CD8-positive, alpha-beta memory T cell (primary cell): Measurements from ENCODE around the gene KCNK7. TPM values are rescaled to one million over a fixed set of nuclear protein-coding genes. Genes with fewer than 3 reads are reported as not detected.

Experiments
- CTCF ChIA-PET: fragments of 350-600 bp; sonication (Branson Sonifier 250); formaldehyde crosslinking; loops from one replicate; lab custom pipeline; 2021; ENCODE audit warnings: antibody characterized with exemption; lab: Charles Lee
- POLR2A ChIA-PET: fragments of 350-600 bp; sonication (Branson Sonifier 250); formaldehyde crosslinking; loops from one replicate; lab custom pipeline; 2021; ENCODE audit warnings: antibody characterized with exemption; lab: Charles Lee
- DNase-seq, 5 donors: peaks; one replicate each; pipeline versions ENCODE4 v3.0.0 to v3.0.0-alpha.2; 2020 to 2022; ENCODE audit warnings: mixed read lengths in 1 of 5
- H3K27ac ChIP-seq: one replicate; pipeline ENCODE4 v1.7.0; 2013; ENCODE audit warnings: low read depth, mild to moderate bottlenecking, low read length, moderate library complexity
- H3K27me3 ChIP-seq: 2 replicates; pipeline ENCODE4 v1.7.0; 2013; ENCODE audit warnings: low read length, mild to moderate bottlenecking; ENCODE audit not compliant: insufficient read depth, poor library complexity, severe bottlenecking
- H3K36me3 ChIP-seq: 2 replicates; pipeline ENCODE4 v1.7.0; 2013; ENCODE audit warnings: mild to moderate bottlenecking, low read length, moderate library complexity; ENCODE audit not compliant: insufficient read depth
- H3K4me1 ChIP-seq: 2 replicates; pipeline ENCODE4 v1.7.0; 2013; ENCODE audit warnings: mild to moderate bottlenecking, low read length, moderate library complexity; ENCODE audit not compliant: insufficient read depth
- H3K4me3 ChIP-seq: 2 replicates; pipeline ENCODE4 v1.7.0; 2013; ENCODE audit warnings: mild to moderate bottlenecking, low read length
- H3K9me3 ChIP-seq: 2 replicates; pipeline ENCODE4 v1.7.0; 2013; ENCODE audit warnings: mild to moderate bottlenecking, low read length
- H3K27ac Mint-ChIP-seq, 8 donors: one replicate each; pipeline ENCODE4 v1.8.0; 2020 to 2021; ENCODE audit warnings: mixed read lengths in 8 of 8, mild to moderate bottlenecking in 6 of 8, inconsistent platforms in 3 of 8, moderate library complexity in 3 of 8
- H3K27me3 Mint-ChIP-seq, 2 donors: one replicate each; pipeline ENCODE4 v1.8.0; 2020 to 2021; ENCODE audit warnings: mixed read lengths in 2 of 2, mild to moderate bottlenecking in 1 of 2, moderate library complexity in 1 of 2
- H3K36me3 Mint-ChIP-seq, 3 donors: one replicate each; pipeline ENCODE4 v1.8.0; 2020 to 2021; ENCODE audit warnings: mixed read lengths in 3 of 3, inconsistent platforms in 1 of 3, mild to moderate bottlenecking in 1 of 3
- H3K4me1 Mint-ChIP-seq, 3 donors: one replicate each; pipeline ENCODE4 v1.8.0; 2020 to 2021; ENCODE audit warnings: mixed read lengths in 3 of 3, inconsistent platforms in 1 of 3, mild to moderate bottlenecking in 1 of 3
- H3K4me3 Mint-ChIP-seq, 7 donors: one replicate each; pipeline ENCODE4 v1.8.0; 2020 to 2021; ENCODE audit warnings: mixed read lengths in 7 of 7, mild to moderate bottlenecking in 6 of 7, moderate library complexity in 4 of 7, inconsistent platforms in 2 of 7
- H3K9me3 Mint-ChIP-seq, 5 donors: one replicate each; pipeline ENCODE4 v1.8.0; 2020 to 2022; ENCODE audit warnings: mixed read lengths in 5 of 5, mild to moderate bottlenecking in 3 of 5, moderate library complexity in 2 of 5, inconsistent platforms in 1 of 5
- polyA plus RNA-seq: library from polyadenylated mRNA; unstranded; fragments of 300-500 nt; fragmentation: Illumina TruSeq; gene quantifications from one replicate; pipeline ENCODE4 v1.2.3, GENCODE V29; 2021
- total RNA-seq, 2 experiments: library from RNA; stranded (reverse); gene quantifications; one replicate each; pipeline ENCODE4 v1.2.3, GENCODE V29; 2021

The KCNK7 gene
- total and polyA plus RNA-seq, 3 experiments from 2014 or later = 0.59 to 0.64 TPM; not detected in 1

- ChIA-PET POLR2A (interaction anchor here (0.6 to 3.7 kb wide), 6 partner anchors 19 to 72 kb away, joined by 3 to 32 read pairs (median 6); partner anchors contain the start of genes FAM89B and RELA), CTCF (interaction anchor here (1.0 to 2.5 kb wide), 7 partner anchors 19 to 491 kb away, joined by 3 to 28 read pairs (median 5); partner anchors contain the start of genes FAU, MRPL49 and RELA)
- no peaks in the 10 kb centered on the region for H3K27me3 Mint-ChIP-seq
- H3K36me3 ChIP-seq = peaks cover 12% of the 10 kb centered on the region
- no peaks in the 10 kb centered on the region for H3K9me3 ChIP-seq
- H3K4me3 ChIP-seq = peak overlapping the region; percentile 93
- H3K9me3 Mint-ChIP-seq = no peaks in the 10 kb centered on the region
- peaks cover 50% of the 10 kb centered on the region for H3K4me1 ChIP-seq
- peak overlapping the region; percentile 67 to 100 (median 95) for H3K27ac Mint-ChIP-seq
- peaks cover 0 to 64% (median 0%) of the 10 kb centered on the region in 3 donors for H3K36me3 Mint-ChIP-seq
- peak overlapping the region; percentile 83 to 98 (median 90) for H3K4me3 Mint-ChIP-seq
- H3K27ac ChIP-seq = peak overlapping the region; percentile 91
- peaks cover 43 to 73% (median 54%) of the 10 kb centered on the region in 3 donors for H3K4me1 Mint-ChIP-seq
- DNase-seq = no peak
- H3K27me3 ChIP-seq = no peaks in the 10 kb centered on the region
These were observed 17.7 kb upstream of the KCNK7 start for GRCh38 chr11:65613091-65613928.

- peaks cover 43 to 71% (median 54%) of the 10 kb centered on the region in 3 donors for H3K4me1 Mint-ChIP-seq
- H3K9me3 Mint-ChIP-seq = no peaks in the 10 kb centered on the region
- ChIA-PET POLR2A (interaction anchor here (1.0 to 1.7 kb wide), 2 partner anchors 19 to 35 kb away, joined by 3 to 8 read pairs; no protein-coding TSS in a partner anchor), CTCF (interaction anchor here (1.0 to 1.3 kb wide), 4 partner anchors 19 to 490 kb away, joined by 3 to 5 read pairs (median 3); partner anchors contain the start of genes FAU and MRPL49)
- Histone ChIP-seq H3K4me3 (peak overlapping the region; percentile 93), H3K36me3 (peaks cover 6% of the 10 kb centered on the region), H3K4me1 (peaks cover 50% of the 10 kb centered on the region), H3K27ac (peak overlapping the region; percentile 91), H3K9me3 (no peaks in the 10 kb centered on the region), H3K27me3 (no peaks in the 10 kb centered on the region)
- peaks cover 0 to 65% (median 0%) of the 10 kb centered on the region in 3 donors for H3K36me3 Mint-ChIP-seq
- DNase-seq = no peak
- H3K4me3 Mint-ChIP-seq = peak overlapping the region; percentile 83 to 98 (median 90)
- H3K27me3 Mint-ChIP-seq = no peaks in the 10 kb centered on the region
- H3K27ac Mint-ChIP-seq = peak overlapping the region; percentile 83 to 99 (median 94)
These were observed 17.1 kb upstream of the KCNK7 start for GRCh38 chr11:65612691-65613090.

GRCh38 chr11:65611758-65612603, 16.4 kb upstream of the KCNK7 start:
- Histone ChIP-seq H3K4me3 (peak overlapping the region; percentile 93), H3K4me1 (peaks cover 43% of the 10 kb centered on the region), H3K27ac (peak overlapping the region; percentile 43), H3K27me3 (no peaks in the 10 kb centered on the region), H3K9me3 (no peaks in the 10 kb centered on the region), H3K36me3 (peaks cover 2% of the 10 kb centered on the region)
- DNase-seq = no peak
- H3K4me1 Mint-ChIP-seq = peaks cover 42 to 64% (median 48%) of the 10 kb centered on the region in 3 donors
- H3K9me3 Mint-ChIP-seq = no peaks in the 10 kb centered on the region
- H3K27me3 Mint-ChIP-seq = no peaks in the 10 kb centered on the region
- H3K36me3 Mint-ChIP-seq = peaks cover 0 to 65% (median 0%) of the 10 kb centered on the region in 3 donors
- peak overlapping the region; percentile 83 to 99 (median 95) for H3K27ac Mint-ChIP-seq
- H3K4me3 Mint-ChIP-seq = peak overlapping the region; percentile 83 to 98 (median 90)
- ChIA-PET POLR2A (no interaction called here), CTCF (interaction anchor here (1.0 to 2.2 kb wide), 4 partner anchors 24 to 490 kb away, joined by 3 to 6 read pairs (median 4); partner anchors contain the start of genes FAU and MRPL49)

- Mint-ChIP-seq H3K4me1 (peaks cover 34 to 56% (median 41%) of the 10 kb centered on the region in 3 donors), H3K4me3 (peak overlapping the region in 4 of 7 donors; percentile 12 to 39 (median 31)), H3K36me3 (peaks cover 0 to 65% (median 0%) of the 10 kb centered on the region in 3 donors), H3K9me3 (no peaks in the 10 kb centered on the region), H3K27ac (peak overlapping the region; percentile 19 to 99 (median 84)), H3K27me3 (no peaks in the 10 kb centered on the region)
- H3K9me3 ChIP-seq = no peaks in the 10 kb centered on the region
- DNase-seq = no peak
- CTCF ChIA-PET = interaction anchor here (0.7 to 2.2 kb wide), 3 partner anchors 15 to 71 kb away, joined by 3 to 6 read pairs (median 4); no protein-coding TSS in a partner anchor
- POLR2A ChIA-PET = no interaction called here
- no peaks in the 10 kb centered on the region for H3K27me3 ChIP-seq
- no peaks in the 10 kb centered on the region for H3K36me3 ChIP-seq
- peaks cover 35% of the 10 kb centered on the region for H3K4me1 ChIP-seq
- peak overlapping the region; percentile 43 for H3K27ac ChIP-seq
- H3K4me3 ChIP-seq = no peak overlapping the region
These were observed 15.6 kb upstream of the KCNK7 start for GRCh38 chr11:65611028-65611757.

GRCh38 chr11:65610404-65610803, 14.8 kb upstream of the KCNK7 start:
- Histone ChIP-seq H3K4me1 (peaks cover 35% of the 10 kb centered on the region), H3K27ac (peak overlapping the region; percentile 43), H3K4me3 (no peak overlapping the region), H3K36me3 (peaks cover 7% of the 10 kb centered on the region), H3K27me3 (no peaks in the 10 kb centered on the region), H3K9me3 (no peaks in the 10 kb centered on the region)
- H3K27me3 Mint-ChIP-seq = no peaks in the 10 kb centered on the region
- peak overlapping the region in 4 of 7 donors; percentile 4 to 47 (median 29) for H3K4me3 Mint-ChIP-seq
- no peak for DNase-seq
- POLR2A ChIA-PET = no interaction called here
- peak overlapping the region; percentile 49 to 97 (median 83) for H3K27ac Mint-ChIP-seq
- peaks cover 34 to 56% (median 39%) of the 10 kb centered on the region in 3 donors for H3K4me1 Mint-ChIP-seq
- CTCF ChIA-PET = interaction anchor here (0.7 to 2.2 kb wide), 3 partner anchors 16 to 70 kb away, joined by 3 to 6 read pairs (median 4); no protein-coding TSS in a partner anchor
- no peaks in the 10 kb centered on the region for H3K9me3 Mint-ChIP-seq
- H3K36me3 Mint-ChIP-seq = peaks cover 0 to 69% (median 0%) of the 10 kb centered on the region in 3 donors

GRCh38 chr11:65609665-65610064, 14.1 kb upstream of the KCNK7 start:
- no peak for DNase-seq
- ChIA-PET CTCF (interaction anchor here (1.1 to 2.2 kb wide), 3 partner anchors 22 to 69 kb away, joined by 3 to 6 read pairs (median 4); no protein-coding TSS in a partner anchor), POLR2A (no interaction called here)
- Mint-ChIP-seq H3K4me1 (peaks cover 34 to 56% (median 39%) of the 10 kb centered on the region in 3 donors), H3K4me3 (peak overlapping the region in 3 of 7 donors; percentile 4 to 47 (median 35)), H3K27ac (peak overlapping the region; percentile 19 to 93 (median 72)), H3K9me3 (no peaks in the 10 kb centered on the region), H3K36me3 (peaks cover 0 to 72% (median 0%) of the 10 kb centered on the region in 3 donors), H3K27me3 (no peaks in the 10 kb centered on the region)
- peaks cover 14% of the 10 kb centered on the region for H3K36me3 ChIP-seq
- no peaks in the 10 kb centered on the region for H3K27me3 ChIP-seq
- no peaks in the 10 kb centered on the region for H3K9me3 ChIP-seq
- H3K4me1 ChIP-seq = peaks cover 35% of the 10 kb centered on the region
- no peak overlapping the region for H3K4me3 ChIP-seq
- H3K27ac ChIP-seq = no peak overlapping the region
